GM23338 (cell line): ENCODE data around the gene S100A5.

ENCODE experiments used
- CREB1 ChIP-seq: fragments of 250-450 bp; sonication (Bioruptor Pico); IDR thresholded peaks from 2 replicates; pipeline ENCODE4 v1.5.0; 2020; ENCODE audit warnings: low read depth, mild to moderate bottlenecking, moderate library complexity
- CTCF ChIP-seq, 2 experiments: fragments of 200-600 bp in 1 of 2; sonication (generic) in 1 of 2; conservative IDR thresholded peaks; 2 replicates each; pipeline versions ENCODE4 v1.5.1 to v1.6.1; 2016 to 2017; ENCODE audit warnings: antibody characterized with exemption in 2 of 2, low read depth in 2 of 2, mild to moderate bottlenecking in 2 of 2, moderate library complexity in 1 of 2
- EZH2 ChIP-seq: fragments of 200-600 bp; sonication (generic); IDR thresholded peaks from one replicate; pipeline ENCODE4 v1.8.0; 2017; ENCODE audit warnings: antibody characterized with exemption, mild to moderate bottlenecking, low read depth; ENCODE audit not compliant: unreplicated experiment
- EZH2phosphoT487 ChIP-seq: fragments of 200-600 bp; sonication (generic); IDR thresholded peaks from one replicate; pipeline ENCODE4 v1.8.1; 2018; ENCODE audit warnings: antibody characterized with exemption; ENCODE audit not compliant: unreplicated experiment
- JUNB ChIP-seq: IDR thresholded peaks from one replicate; pipeline ENCODE4 v1.6.1; 2016; ENCODE audit warnings: antibody characterized with exemption; ENCODE audit not compliant: unreplicated experiment
- NANOG ChIP-seq: IDR thresholded peaks from 2 replicates; pipeline ENCODE4 v1.6.1; 2016; ENCODE audit warnings: antibody characterized with exemption, borderline replicate concordance
- POLR2AphosphoS5 ChIP-seq: IDR thresholded peaks from 2 replicates; pipeline ENCODE4 v1.6.1; 2016; ENCODE audit warnings: antibody characterized with exemption, low read depth
- STAT1 ChIP-seq: IDR thresholded peaks from one replicate; pipeline ENCODE4 v1.6.1; 2016; ENCODE audit warnings: antibody characterized with exemption; ENCODE audit not compliant: unreplicated experiment
- ZNF331 ChIP-seq: fragments of 250-450 bp; sonication (Bioruptor Pico); IDR thresholded peaks from 2 replicates; pipeline ENCODE4 v1.5.0; 2020; ENCODE audit warnings: low read depth, mild to moderate bottlenecking, moderate library complexity
- TF ChIP-seq, protein P1 (sequence below): IDR thresholded peaks from one replicate; pipeline ENCODE4 v1.6.1; 2018; ENCODE audit warnings: antibody characterized with exemption; ENCODE audit not compliant: unreplicated experiment
- TF ChIP-seq, protein P2 (sequence below): IDR thresholded peaks from 2 replicates; pipeline ENCODE4 v1.6.1; 2016; ENCODE audit warnings: antibody characterized with exemption

DNA sequence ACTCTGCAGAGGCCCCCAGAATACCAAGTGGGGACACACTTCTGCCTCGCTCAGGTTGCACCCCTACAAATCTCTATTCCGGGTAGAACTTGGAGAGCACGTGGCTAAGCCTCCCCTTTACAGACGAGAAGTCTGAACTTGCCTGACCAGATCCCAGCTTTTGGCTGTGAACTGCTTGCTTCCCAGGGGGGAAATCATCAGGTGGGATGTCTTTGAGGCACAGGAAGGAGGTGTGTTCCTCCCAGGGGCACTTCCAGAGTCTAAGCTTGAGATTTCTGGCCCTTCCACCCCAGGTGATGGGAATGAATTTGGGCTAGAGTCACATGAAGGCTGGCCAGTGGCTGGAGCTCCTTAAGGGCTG, 9.6 kb upstream of the S100A5 start:
- TF ChIP-seq POLR2AphosphoS5 (no peak), CTCF (conservative IDR thresholded peaks at IDR 0.05; ENCODE audit: low read depth in 2 of 2) (no peak), STAT1 (no peak), EZH2phosphoT487 (no peak), EZH2 (no peak), CREB1 (no peak), NANOG (no peak), JUNB (no peak), ZNF331 (CRISPR knock-in tag) (no peak)
- TF ChIP-seq, protein P1, sequence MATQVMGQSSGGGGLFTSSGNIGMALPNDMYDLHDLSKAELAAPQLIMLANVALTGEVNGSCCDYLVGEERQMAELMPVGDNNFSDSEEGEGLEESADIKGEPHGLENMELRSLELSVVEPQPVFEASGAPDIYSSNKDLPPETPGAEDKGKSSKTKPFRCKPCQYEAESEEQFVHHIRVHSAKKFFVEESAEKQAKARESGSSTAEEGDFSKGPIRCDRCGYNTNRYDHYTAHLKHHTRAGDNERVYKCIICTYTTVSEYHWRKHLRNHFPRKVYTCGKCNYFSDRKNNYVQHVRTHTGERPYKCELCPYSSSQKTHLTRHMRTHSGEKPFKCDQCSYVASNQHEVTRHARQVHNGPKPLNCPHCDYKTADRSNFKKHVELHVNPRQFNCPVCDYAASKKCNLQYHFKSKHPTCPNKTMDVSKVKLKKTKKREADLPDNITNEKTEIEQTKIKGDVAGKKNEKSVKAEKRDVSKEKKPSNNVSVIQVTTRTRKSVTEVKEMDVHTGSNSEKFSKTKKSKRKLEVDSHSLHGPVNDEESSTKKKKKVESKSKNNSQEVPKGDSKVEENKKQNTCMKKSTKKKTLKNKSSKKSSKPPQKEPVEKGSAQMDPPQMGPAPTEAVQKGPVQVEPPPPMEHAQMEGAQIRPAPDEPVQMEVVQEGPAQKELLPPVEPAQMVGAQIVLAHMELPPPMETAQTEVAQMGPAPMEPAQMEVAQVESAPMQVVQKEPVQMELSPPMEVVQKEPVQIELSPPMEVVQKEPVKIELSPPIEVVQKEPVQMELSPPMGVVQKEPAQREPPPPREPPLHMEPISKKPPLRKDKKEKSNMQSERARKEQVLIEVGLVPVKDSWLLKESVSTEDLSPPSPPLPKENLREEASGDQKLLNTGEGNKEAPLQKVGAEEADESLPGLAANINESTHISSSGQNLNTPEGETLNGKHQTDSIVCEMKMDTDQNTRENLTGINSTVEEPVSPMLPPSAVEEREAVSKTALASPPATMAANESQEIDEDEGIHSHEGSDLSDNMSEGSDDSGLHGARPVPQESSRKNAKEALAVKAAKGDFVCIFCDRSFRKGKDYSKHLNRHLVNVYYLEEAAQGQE = no peak
- TF ChIP-seq, protein P2, sequence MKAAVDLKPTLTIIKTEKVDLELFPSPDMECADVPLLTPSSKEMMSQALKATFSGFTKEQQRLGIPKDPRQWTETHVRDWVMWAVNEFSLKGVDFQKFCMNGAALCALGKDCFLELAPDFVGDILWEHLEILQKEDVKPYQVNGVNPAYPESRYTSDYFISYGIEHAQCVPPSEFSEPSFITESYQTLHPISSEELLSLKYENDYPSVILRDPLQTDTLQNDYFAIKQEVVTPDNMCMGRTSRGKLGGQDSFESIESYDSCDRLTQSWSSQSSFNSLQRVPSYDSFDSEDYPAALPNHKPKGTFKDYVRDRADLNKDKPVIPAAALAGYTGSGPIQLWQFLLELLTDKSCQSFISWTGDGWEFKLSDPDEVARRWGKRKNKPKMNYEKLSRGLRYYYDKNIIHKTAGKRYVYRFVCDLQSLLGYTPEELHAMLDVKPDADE = no peak
